ENCODE data around the gene PTPRE. TPM values are rescaled to one million over a fixed set of nuclear protein-coding genes. Genes with fewer than 3 reads are reported as not detected.

The PTPRE gene
- polyA plus RNA-seq, 1 donor (not counting 4 experiments of a cell fraction or from before 2014, with no cell fraction given) = 15.1 TPM

DNA sequence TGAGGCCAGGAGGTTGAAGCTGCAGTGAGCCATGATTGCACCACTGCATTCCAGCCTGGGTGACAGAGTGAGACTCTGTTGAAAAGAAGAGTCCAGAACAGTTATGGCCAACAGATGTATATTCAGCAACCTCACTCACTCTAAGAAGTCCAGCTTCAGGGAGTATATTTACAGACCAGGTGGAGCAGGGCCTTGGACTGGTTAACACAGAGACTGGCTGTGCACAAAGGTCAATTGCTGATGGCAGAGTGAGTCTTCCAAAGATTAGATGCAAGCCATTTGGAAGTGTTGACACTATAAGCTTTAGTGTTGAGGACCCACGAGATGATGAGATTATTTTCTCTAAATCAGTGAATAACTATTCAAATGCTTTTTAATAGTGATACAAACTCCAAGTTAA is 39.1 kb upstream of the PTPRE start:
- DNase-seq (ENCODE audit: low read depth, low spot score) (no peak), FAIRE-seq (no peak)
- Histone ChIP-seq H3K4me2 (ENCODE audit: control insufficient read depth, extremely low read depth, insufficient read depth, low read depth, low read length) (no peak overlapping the region), H3K9me1 (ENCODE audit: control insufficient read depth, extremely low read depth, insufficient read depth, low read length) (no peaks in the 10 kb centered on the region), H3K4me3 (ENCODE audit: control insufficient read depth in 2 of 3, extremely low read depth in 1 of 3, insufficient read depth in 2 of 3, low read depth in 1 of 3, low read length in 3 of 3) (no peak overlapping the region), H3K36me3 (ENCODE audit: control insufficient read depth in 2 of 2, extremely low read depth in 1 of 2, insufficient read depth in 2 of 2, low read length in 2 of 2) (no peaks in the 10 kb centered on the region), H3K27ac (ENCODE audit: control insufficient read depth, insufficient read depth, low read length) (no peak overlapping the region), H4K20me1 (ENCODE audit: control insufficient read depth, extremely low read depth, insufficient read depth, low read length) (no peaks in the 10 kb centered on the region), H3K27me3 (ENCODE audit: control insufficient read depth, extremely low read depth, insufficient read depth, low read length) (no peaks in the 10 kb centered on the region), H3K9ac (ENCODE audit: control insufficient read depth, extremely low read depth, insufficient read depth, low read length) (no peak overlapping the region), H2AFZ (ENCODE audit: control insufficient read depth, low read length) (no peak overlapping the region), H3K4me1 (ENCODE audit: control insufficient read depth, extremely low read depth, insufficient read depth, low read length) (no peaks in the 10 kb centered on the region), H3K9me3 (ENCODE audit: control insufficient read depth, low read depth, low read length) (peaks cover 2% of the 10 kb centered on the region), H3K79me2 (ENCODE audit: control insufficient read depth, insufficient read depth, low read length) (no peaks in the 10 kb centered on the region)
- no peak for TF ChIP-seq EZH2 (IDR thresholded peaks at IDR 0.05; ENCODE audit: low read length)
- TF ChIP-seq, protein P1, sequence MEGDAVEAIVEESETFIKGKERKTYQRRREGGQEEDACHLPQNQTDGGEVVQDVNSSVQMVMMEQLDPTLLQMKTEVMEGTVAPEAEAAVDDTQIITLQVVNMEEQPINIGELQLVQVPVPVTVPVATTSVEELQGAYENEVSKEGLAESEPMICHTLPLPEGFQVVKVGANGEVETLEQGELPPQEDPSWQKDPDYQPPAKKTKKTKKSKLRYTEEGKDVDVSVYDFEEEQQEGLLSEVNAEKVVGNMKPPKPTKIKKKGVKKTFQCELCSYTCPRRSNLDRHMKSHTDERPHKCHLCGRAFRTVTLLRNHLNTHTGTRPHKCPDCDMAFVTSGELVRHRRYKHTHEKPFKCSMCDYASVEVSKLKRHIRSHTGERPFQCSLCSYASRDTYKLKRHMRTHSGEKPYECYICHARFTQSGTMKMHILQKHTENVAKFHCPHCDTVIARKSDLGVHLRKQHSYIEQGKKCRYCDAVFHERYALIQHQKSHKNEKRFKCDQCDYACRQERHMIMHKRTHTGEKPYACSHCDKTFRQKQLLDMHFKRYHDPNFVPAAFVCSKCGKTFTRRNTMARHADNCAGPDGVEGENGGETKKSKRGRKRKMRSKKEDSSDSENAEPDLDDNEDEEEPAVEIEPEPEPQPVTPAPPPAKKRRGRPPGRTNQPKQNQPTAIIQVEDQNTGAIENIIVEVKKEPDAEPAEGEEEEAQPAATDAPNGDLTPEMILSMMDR (optimal IDR thresholded peaks at IDR 0.05 in 1 of 3, IDR thresholded peaks at IDR 0.05 in 1 of 3, conservative IDR thresholded peaks at IDR 0.05 in 1 of 3; ENCODE audit: extremely low read depth in 1 of 3, insufficient read depth in 2 of 3, low read length in 3 of 3) = no peak
- dilution Hi-C loops (cut with MboI; ENCODE audit: extremely low pct_ligation_motif_present, low sequenced_read_pairs) = no loop called here

DNA sequence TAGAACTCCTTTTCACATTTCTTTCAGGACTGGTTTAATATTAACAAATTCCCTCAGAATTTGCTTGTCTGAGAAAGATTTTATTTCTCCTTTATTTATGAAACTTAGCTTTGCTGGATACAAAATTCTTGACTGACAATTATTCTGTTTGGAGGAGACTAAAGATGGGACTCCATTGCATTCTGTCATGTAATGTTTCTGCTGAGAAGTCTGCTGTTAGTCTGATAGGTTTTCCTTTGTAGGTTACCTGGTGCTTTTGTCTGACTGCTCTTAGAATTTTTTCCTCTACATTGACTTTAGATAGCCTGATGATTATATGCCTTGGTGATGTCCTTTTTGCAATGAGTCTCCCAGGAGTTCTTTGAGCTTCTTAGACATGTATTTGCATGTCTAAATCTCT is 37.6 kb upstream of the PTPRE start:
- H3K27me3 ChIP-seq (ENCODE audit: control insufficient read depth, extremely low read depth, insufficient read depth, low read length) = no peaks in the 10 kb centered on the region
- no peaks in the 10 kb centered on the region for H3K79me2 ChIP-seq (ENCODE audit: control insufficient read depth, insufficient read depth, low read length)
- no peaks in the 10 kb centered on the region for H3K4me1 ChIP-seq (ENCODE audit: control insufficient read depth, extremely low read depth, insufficient read depth, low read length)
- DNase-seq (ENCODE audit: low read depth, low spot score) (no peak), FAIRE-seq (no peak)
- dilution Hi-C loops (cut with MboI; ENCODE audit: extremely low pct_ligation_motif_present, low sequenced_read_pairs) = no loop called here
- no peak overlapping the region for H3K27ac ChIP-seq (ENCODE audit: control insufficient read depth, insufficient read depth, low read length)
- no peak overlapping the region for H3K4me2 ChIP-seq (ENCODE audit: control insufficient read depth, extremely low read depth, insufficient read depth, low read depth, low read length)
- TF ChIP-seq EZH2 (IDR thresholded peaks at IDR 0.05; ENCODE audit: low read length) = no peak
- TF ChIP-seq, protein P1 (optimal IDR thresholded peaks at IDR 0.05 in 1 of 3, IDR thresholded peaks at IDR 0.05 in 1 of 3, conservative IDR thresholded peaks at IDR 0.05 in 1 of 3; ENCODE audit: extremely low read depth in 1 of 3, insufficient read depth in 2 of 3, low read length in 3 of 3) = no peak
- H3K36me3 ChIP-seq (ENCODE audit: control insufficient read depth in 2 of 2, extremely low read depth in 1 of 2, insufficient read depth in 2 of 2, low read length in 2 of 2) = no peaks in the 10 kb centered on the region
- H3K9ac ChIP-seq (ENCODE audit: control insufficient read depth, extremely low read depth, insufficient read depth, low read length) = no peak overlapping the region
- no peaks in the 10 kb centered on the region for H3K9me1 ChIP-seq (ENCODE audit: control insufficient read depth, extremely low read depth, insufficient read depth, low read length)
- no peak overlapping the region for H2AFZ ChIP-seq (ENCODE audit: control insufficient read depth, low read length)
- H3K9me3 ChIP-seq (ENCODE audit: control insufficient read depth, low read depth, low read length) = no peaks in the 10 kb centered on the region
- H3K4me3 ChIP-seq (ENCODE audit: control insufficient read depth in 2 of 3, extremely low read depth in 1 of 3, insufficient read depth in 2 of 3, low read depth in 1 of 3, low read length in 3 of 3) = no peak overlapping the region
- H4K20me1 ChIP-seq (ENCODE audit: control insufficient read depth, extremely low read depth, insufficient read depth, low read length) = no peaks in the 10 kb centered on the region

Data from keratinocyte (primary cell).